G401.6 (cell line): ENCODE results near the gene S100A3.
A peak's percentile ranks its signal among the peaks of the same experiment; 100 is the strongest.
"Not testable (repeated sequence)": the region's sequence is repeated elsewhere in the genome, so short reads cannot be mapped to it uniquely, and the experiment has no call there.

Experiments
- FAIRE-seq: peaks from 2 replicates; lab custom pipeline; 2012; peaks lifted over from hg19 to GRCh38; lab: Jason Lieb, UNC

S100A3 gene

GRCh38 chr1:153568367-153569099 is 19.5 kb upstream of the S100A3 start:
- peak; percentile 87 for FAIRE-seq

- no peak for FAIRE-seq
Observed at GRCh38 chr1:153567621-153568366, 18.7 kb upstream of the S100A3 start.

GRCh38 chr1:153566414-153567371 is 17.6 kb upstream of the S100A3 start:
- peak; percentile 87 for FAIRE-seq

GRCh38 chr1:153565529-153566374 is 16.7 kb upstream of the S100A3 start, which contains the start of gene S100A2:
TSS of gene S100A2 (minus strand) at chr1:153565844. CDS start at chr1:153563877, 1,967 bp downstream.
- no peak for FAIRE-seq

- FAIRE-seq, result no peak
Observed at GRCh38 chr1:153563991-153564390, 14.9 kb upstream of the S100A3 start.

- FAIRE-seq, result no peak
Observed at GRCh38 chr1:153563483-153563901, 14.4 kb upstream of the S100A3 start.

- not testable (repeated sequence) for FAIRE-seq
Observed at GRCh38 chr1:153562021-153562420, 13.0 kb upstream of the S100A3 start.

GRCh38 chr1:153561466-153561985 is 12.5 kb upstream of the S100A3 start:
- no peak for FAIRE-seq

GRCh38 chr1:153560771-153561465 is 11.9 kb upstream of the S100A3 start:
- FAIRE-seq, result no peak

GRCh38 chr1:153560241-153560640 is 11.2 kb upstream of the S100A3 start:
- no peak for FAIRE-seq

GRCh38 chr1:153557877-153558276 is 8.8 kb upstream of the S100A3 start:
- FAIRE-seq, result no peak

GRCh38 chr1:153556348-153556747 is 7.3 kb upstream of the S100A3 start:
- FAIRE-seq, result no peak

GRCh38 chr1:153553830-153554541 is 4.9 kb upstream of the S100A3 start:
- FAIRE-seq, result no peak

- FAIRE-seq, result no peak
Observed at GRCh38 chr1:153553096-153553495, 4.0 kb upstream of the S100A3 start.

GRCh38 chr1:153552335-153552734 is 3.3 kb upstream of the S100A3 start:
- FAIRE-seq, result no peak

- no peak for FAIRE-seq
Observed at GRCh38 chr1:153550827-153551500, 1.9 kb upstream of the S100A3 start.

GRCh38 chr1:153550398-153550758 is 1.3 kb upstream of the S100A3 start:
- no peak for FAIRE-seq

- no peak for FAIRE-seq
Observed at GRCh38 chr1:153549741-153550397, 811 bp upstream of the S100A3 start.
